ENCODE results near the gene RAF1.

Gene RAF1

GRCh38 chr3:12541625-12542024, 122.3 kb downstream of the RAF1 start:
- H3K4me3 ChIP-seq (ENCODE audit: low read depth, low read length): no peak overlapping the region
- no peak for TF ChIP-seq CTCF (IDR thresholded peaks at IDR 0.05; ENCODE audit: insufficient read depth, low read depth, low read length, missing control alignments)
- DNase-seq (ENCODE audit: low read depth): no peak

- no peak for TF ChIP-seq CTCF (IDR thresholded peaks at IDR 0.05; ENCODE audit: insufficient read depth, low read depth, low read length, missing control alignments)
These were observed 127.5 kb downstream of the RAF1 start for GRCh38 chr3:12536423-12536822.

More at GRCh38 chr3:12536423-12536822, 127.5 kb downstream of the RAF1 start:
- no peak overlapping the region for H3K4me3 ChIP-seq (ENCODE audit: low read depth, low read length)
- DNase-seq (ENCODE audit: low read depth): no peak

All from GM12865 (cell line).